NCI-H774 (cell line): ENCODE data around the gene MARCHF10.
"Not testable (repeated sequence)": the region's sequence is repeated elsewhere in the genome, so short reads cannot be mapped to it uniquely, and the experiment has no call there.

ENCODE experiments used
- DNase-seq: peaks from one replicate; lab custom pipeline; 2025; lab: John Stamatoyannopoulos, UW

MARCHF10 gene

DNA sequence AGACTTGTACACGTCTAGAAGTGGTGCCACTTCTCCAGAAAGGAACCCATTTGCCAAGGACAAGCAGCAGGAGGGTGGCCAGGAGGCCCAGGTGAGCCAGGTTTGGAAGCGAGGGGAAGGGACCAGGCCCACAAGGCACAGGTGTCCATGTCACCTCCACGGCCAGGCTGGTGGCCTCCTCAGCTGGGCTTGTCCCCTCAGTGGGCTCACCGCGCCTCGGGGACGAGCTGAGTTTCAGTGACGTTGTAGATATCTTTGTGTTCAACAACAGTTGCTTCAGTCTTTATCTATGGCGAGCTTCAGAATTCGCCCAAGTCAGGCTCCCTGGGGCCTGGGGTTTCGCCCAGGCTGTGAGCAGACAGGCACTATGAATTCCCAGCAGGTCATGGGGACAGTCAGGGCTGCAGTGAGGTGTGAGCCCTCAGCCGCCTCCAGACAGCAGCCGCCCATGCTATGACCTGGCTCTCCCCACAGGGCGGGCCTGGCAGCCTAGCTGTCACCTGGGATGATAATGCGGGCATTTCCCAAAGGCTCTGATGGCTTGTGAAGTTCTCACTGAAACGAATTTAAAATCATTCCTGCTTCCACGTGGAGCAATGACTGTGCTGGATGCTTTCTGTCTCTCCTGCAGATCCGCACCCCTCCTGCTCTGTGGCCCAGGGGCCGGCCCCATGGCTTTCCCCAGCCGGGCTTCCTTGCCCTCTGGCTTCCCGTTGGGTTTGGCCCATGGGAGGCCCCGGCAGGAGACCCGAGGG is 91.1 kb downstream of the MARCHF10 start:
- DNase-seq: no peak

DNA sequence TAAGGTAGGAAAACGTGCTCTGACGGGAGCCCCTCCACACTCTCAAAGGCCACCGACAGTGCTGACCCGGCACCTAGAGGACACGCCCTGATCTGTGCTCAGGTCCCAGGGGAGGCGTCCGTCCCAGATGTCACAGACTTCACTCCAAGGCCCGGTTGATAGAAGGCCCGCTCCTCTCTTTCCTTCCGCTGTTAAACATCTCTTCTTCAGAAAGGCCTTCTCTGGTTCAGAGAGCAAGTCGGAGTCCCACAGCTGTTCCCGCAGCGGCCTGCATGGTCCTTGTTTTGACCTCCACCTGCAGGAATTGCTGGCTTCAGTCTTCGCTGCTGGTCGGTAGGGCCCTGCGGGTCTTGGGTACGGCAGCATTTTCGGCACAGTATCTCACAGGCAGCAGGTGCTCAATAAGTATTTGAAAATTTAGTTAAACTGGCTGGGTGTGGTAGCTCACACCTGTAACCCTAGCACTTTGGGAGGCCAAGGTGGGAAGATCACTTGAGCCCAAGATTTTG is 92.2 kb downstream of the MARCHF10 start:
- no peak for DNase-seq

DNA sequence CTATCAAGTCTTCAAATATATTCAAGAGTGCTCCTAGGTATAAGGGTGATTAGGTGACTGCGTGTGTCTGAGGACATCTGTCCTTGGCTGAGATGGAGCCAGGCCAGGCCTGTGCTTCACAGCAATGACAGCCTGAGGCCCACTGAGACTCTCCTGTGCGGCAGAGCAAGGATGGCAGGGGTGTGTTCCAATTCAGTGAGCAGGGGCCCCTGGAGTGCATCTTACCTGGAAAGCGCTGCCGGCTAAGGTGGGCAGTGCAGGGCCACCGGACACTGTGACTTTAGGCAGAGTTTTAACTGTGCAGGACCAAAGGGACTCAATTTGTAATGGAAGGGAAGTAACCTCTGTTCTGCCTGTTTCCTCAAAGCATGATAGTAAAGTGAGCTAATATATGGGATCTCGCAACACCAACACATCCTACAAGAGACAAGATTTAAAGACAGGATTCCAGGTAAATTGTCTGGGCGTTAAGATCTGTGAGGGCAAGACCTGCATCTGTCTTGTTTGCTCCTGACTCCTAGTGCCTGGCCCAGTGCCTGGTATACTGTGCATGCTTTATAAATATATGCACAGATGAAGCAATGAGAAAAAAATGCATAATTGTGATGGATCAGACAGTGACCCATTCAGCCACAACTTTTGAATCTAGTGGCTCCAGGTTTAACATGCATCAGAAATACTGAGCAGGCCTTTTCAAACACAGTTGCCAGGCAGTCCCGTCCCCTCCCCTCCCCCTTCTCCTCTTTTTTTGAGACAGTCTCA is 93.9 kb downstream of the MARCHF10 start:
- DNase-seq: no peak

DNA sequence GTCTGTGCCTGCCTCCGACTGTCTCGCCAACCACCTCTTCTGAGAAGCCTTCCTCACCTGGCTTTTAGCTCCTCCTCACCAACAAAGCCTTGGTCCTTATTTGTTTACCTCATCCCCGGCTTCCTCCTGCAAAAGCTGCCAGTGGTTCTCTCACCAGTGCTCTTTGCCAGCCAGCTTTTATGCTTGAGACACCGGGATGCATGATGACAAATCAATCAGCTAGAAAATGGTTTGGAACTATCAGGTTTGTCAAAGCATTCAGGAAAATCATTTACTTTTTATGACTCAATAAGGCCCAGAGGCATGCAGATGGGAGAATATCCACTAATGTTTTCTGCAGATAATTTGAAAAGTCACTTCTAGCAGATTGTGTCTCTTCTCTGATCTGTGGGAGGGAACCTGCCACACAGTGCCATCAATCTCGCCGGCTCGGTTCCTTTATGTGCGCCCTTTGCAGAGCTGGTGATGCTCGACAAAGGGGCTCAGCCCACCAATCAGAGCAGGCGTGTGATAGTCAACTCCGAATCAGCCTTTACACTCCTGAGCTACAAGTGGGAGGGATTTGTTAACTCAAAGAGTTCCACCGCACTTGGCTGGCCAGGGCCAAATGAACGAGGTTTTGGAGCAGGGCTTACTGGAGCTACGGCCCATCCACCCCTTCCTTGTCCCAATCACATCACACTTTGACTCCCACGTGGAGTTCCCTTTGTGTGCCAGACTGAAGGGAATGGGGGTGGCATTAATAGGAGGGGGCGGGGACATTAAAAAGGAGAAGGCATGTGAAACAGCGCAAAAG is 94.8 kb downstream of the MARCHF10 start:
- DNase-seq: no peak

DNA sequence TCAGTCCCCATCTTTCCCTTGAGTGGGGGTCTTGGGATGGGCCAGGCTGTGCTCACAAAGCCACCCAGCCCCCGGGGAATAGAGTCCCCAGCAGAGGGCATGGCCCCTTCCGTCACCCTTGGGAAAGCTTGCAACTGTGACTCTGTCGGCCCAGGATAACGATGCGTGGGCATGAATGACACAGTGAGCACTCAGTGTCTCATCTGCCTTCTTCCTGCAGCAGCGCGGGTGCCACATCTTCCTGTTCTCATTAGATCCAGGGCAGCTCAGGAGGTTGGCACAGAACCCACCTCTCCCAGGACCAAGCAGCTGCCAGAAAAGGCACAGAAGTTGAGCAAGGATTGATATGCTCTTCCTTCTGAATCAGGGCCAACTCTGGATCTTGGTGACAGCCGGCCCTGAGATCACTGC is 95.9 kb downstream of the MARCHF10 start:
- no peak for DNase-seq

DNA sequence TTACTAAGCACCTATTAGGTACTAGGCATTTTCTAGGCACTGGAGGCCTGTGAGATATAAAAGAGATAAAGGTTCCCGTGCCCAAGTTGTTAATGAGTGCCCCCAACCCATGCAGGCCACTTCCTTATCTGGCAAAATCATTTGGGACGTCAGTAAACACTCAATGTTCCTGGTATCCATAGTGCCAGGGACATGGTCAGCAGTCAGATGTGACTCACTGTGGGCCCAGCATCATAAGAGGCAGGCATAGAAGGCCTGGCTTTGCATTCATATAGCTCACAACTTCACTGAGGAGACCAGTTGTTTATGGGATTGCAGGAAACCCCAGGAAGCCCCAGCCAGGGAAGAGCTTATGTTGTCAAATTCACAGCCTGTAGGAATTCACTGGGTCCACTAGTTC is 99.5 kb downstream of the MARCHF10 start:
- no peak for DNase-seq

- no peak for DNase-seq
Measured at GRCh38 chr17:62707425-62707739, 100.7 kb downstream of the MARCHF10 start.

GRCh38 chr17:62706598-62707424 is 101.3 kb downstream of the MARCHF10 start:
- no peak for DNase-seq

DNA sequence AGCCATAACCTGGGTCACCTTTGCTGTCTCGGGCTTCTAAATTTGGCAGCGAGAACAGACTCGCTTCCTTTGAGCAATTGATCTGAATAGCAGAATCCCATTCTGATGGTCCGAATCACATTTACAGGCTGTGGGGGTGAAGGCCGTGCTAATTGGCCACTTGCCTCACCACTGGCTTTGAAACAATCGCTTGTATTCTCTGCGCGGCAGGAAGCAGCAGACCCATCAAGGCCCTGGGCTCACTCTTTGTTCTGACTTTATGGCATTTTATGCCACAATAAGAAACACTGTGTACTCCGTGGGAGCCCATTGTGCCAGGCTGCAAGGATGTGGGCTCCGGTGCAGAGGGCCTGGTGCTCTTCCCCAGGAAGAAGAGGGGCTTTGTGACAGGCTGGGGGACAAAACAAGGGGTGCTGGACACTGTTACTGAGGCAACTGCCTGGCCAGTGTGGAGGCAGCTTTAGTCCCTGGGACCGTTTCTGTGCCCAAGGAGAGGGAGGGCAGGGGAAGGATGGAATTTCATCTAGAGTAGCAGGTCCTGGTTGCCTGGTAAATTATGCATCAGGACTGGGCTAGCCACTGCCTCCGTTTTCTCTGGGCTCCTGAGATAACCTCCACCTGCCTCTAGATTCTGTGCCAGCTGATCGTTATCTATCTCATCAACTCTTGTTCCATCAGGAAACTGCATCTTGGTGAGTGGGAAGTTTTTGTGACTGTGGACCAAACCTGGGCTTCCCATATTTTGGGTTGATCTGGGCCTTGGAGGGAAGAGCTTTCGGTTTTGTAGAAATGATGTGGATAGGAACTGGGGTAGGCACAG is 102.1 kb downstream of the MARCHF10 start:
- DNase-seq: no peak

GRCh38 chr17:62705156-62705777 is 102.8 kb downstream of the MARCHF10 start:
- no peak for DNase-seq

DNA sequence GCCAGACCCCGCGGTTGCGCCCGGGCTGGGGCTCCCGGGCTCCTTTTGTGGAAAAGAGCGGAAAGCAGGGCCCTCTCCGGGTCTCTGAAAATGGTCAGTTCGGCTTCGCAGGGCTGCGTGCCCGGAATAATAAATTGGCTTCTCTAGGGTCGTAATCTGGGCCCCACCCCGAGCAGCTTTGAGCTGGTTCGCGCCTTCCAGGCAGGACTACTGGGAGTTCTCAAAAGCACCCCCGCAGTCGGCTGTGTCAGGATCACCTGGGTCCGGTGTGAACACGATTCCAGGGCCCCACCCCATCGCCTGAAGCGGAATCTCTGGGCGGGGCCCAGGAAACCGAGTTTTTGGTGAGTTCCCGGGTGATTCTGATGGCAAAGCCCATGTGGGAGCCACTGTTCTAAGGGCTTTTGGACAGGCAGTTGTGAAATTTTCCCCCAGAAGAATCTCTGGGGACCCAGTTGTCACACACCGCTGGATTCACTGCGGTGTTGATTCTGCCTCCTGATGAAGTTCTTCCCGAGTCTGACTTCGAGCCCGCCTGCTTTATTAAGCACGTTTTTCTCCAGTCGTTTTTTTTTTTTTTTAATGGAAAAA is 103.6 kb downstream of the MARCHF10 start:
- DNase-seq: peak; percentile 43

- DNase-seq: peak; percentile 72
Measured at GRCh38 chr17:62703776-62704380, 104.2 kb downstream of the MARCHF10 start.

- DNase-seq: no peak
Measured at GRCh38 chr17:62703261-62703775, 104.8 kb downstream of the MARCHF10 start.

DNA sequence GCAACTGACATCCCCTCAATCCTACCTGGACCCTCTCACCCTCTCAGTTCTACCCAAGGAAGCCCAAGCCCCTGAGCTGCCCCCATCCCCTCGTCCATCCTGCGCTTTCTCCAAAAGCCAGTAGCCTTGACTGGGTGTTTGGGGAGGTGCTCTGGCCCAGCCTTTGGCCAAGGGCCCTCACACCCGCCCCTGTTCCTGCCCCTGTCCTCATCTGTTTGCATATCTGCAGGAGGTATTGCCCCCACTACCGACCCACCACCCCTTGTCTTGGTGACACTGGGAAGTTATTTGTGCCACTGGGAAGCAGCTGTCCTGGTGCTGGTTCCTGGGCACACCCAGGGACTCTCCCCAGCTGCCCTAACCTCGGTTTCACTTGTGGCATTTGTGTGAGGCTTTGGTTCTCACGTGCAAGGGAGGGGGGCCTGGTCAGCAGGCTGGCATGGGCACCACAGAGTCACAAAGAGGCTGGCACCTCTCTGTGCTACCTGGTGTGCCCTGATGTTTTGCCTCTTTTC is 105.3 kb downstream of the MARCHF10 start:
- DNase-seq: no peak

GRCh38 chr17:62701706-62702085 is 106.4 kb downstream of the MARCHF10 start:
- no peak for DNase-seq

DNA sequence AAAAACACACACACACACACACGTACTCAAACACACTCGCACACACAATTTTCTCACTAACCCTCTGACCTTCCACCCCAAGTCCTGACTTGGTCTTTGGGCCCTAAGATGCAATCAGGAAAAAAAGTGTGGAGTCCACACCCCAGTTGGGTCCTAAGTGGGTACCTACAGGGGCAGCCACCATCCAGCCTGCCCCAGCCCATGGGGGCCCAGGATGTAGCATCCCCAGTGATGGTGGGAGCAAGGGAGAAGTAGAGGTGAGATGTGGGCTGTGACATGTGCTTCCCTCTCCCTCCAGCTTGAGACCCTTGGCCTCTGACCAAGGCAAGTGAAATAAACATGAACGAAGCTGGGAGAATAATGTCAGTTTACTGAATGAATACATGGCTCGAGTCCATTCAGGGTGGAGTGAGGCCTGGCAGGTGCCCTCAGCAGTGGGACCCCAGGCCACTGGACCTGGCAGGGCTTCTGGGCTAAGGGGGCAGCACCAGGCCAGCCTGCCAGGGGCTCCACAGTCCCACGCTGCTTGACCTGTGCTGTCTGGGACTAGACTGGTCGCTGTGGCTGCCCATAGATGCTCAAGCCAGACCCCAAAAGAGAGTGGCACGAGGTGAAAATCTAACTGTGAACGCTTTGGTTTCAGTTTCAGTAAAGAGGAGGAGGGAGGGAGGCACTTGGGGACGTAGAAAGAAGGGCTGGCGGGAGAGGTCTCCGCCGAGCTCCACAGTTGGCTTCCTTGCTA is 107.0 kb downstream of the MARCHF10 start:
- DNase-seq: no peak

GRCh38 chr17:62698459-62698858 is 109.7 kb downstream of the MARCHF10 start:
- not testable (repeated sequence) for DNase-seq

GRCh38 chr17:62696726-62697490 is 111.2 kb downstream of the MARCHF10 start:
- no peak for DNase-seq
